PFSK-1 (cell line): ENCODE measurements around the gene ULK3.

ENCODE experiments used
- POLR2AphosphoS5 ChIP-seq: IDR thresholded peaks from 2 replicates; pipeline ENCODE4 v1.6.1; 2012; ENCODE audit warnings: low read depth, mild to moderate bottlenecking, control low read depth, low read length, moderate library complexity
- SIN3A ChIP-seq: IDR thresholded peaks from 2 replicates; pipeline ENCODE4 v1.6.1; 2012; ENCODE audit warnings: mild to moderate bottlenecking, low read length, moderate library complexity, borderline replicate concordance; ENCODE audit not compliant: insufficient read depth
- TAF1 ChIP-seq: IDR thresholded peaks from 2 replicates; pipeline ENCODE4 v1.6.1; 2012; ENCODE audit warnings: low read length, control low read depth, borderline replicate concordance; ENCODE audit not compliant: insufficient read depth
- TF ChIP-seq, protein P1 (sequence below), 2 experiments: IDR thresholded peaks; 2 replicates each; pipeline versions ENCODE4 v1.6.1 to v1.8.0; 2011 to 2012; ENCODE audit warnings: low read depth in 2 of 2, low read length in 2 of 2, control low read depth in 1 of 2, inconsistent platforms in 1 of 2, mild to moderate bottlenecking in 1 of 2, moderate library complexity in 1 of 2; ENCODE audit not compliant: insufficient read depth in 1 of 2

DNA sequence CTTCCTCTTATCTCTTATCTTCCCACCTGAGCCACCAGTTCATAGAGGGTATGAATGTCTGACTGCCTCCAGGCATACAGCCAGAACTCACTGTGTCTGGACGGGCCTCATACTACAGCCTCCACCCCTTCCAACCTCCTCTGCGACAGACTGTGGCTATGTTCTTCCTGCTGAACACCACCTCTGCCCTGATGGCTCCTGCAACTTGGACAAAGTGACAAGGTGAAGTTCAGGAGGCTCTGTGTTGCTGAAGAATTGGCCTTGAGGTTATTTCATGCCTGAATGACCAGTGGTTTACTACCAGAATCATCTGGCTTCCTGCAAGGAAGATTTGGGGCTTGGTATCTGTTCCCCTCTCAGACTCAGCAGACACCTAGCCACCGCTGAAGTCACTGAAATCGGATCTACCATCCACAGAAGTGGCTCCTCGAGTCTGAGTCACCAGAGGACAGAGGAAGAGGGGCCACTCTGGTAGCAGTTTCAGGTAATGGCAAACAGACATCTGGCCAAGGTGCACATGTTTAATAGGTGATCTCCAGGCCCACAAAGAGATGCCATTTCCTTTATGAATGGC, 14.2 kb upstream of the ULK3 start:
- TF ChIP-seq POLR2AphosphoS5 = no peak
- TF ChIP-seq SIN3A = no peak
- TF ChIP-seq TAF1 = no peak
- TF ChIP-seq, protein P1, sequence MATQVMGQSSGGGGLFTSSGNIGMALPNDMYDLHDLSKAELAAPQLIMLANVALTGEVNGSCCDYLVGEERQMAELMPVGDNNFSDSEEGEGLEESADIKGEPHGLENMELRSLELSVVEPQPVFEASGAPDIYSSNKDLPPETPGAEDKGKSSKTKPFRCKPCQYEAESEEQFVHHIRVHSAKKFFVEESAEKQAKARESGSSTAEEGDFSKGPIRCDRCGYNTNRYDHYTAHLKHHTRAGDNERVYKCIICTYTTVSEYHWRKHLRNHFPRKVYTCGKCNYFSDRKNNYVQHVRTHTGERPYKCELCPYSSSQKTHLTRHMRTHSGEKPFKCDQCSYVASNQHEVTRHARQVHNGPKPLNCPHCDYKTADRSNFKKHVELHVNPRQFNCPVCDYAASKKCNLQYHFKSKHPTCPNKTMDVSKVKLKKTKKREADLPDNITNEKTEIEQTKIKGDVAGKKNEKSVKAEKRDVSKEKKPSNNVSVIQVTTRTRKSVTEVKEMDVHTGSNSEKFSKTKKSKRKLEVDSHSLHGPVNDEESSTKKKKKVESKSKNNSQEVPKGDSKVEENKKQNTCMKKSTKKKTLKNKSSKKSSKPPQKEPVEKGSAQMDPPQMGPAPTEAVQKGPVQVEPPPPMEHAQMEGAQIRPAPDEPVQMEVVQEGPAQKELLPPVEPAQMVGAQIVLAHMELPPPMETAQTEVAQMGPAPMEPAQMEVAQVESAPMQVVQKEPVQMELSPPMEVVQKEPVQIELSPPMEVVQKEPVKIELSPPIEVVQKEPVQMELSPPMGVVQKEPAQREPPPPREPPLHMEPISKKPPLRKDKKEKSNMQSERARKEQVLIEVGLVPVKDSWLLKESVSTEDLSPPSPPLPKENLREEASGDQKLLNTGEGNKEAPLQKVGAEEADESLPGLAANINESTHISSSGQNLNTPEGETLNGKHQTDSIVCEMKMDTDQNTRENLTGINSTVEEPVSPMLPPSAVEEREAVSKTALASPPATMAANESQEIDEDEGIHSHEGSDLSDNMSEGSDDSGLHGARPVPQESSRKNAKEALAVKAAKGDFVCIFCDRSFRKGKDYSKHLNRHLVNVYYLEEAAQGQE (IDR thresholded peaks at IDR 0.05; ENCODE audit: insufficient read depth in 1 of 2, low read depth in 2 of 2, low read length in 2 of 2) = no peak
